Raji (cell line): ENCODE measurements around the gene CAMTA1.

Experiments used
- POLR2A ChIP-seq: IDR thresholded peaks from 2 replicates; pipeline ENCODE4 v1.6.1; 2011; ENCODE audit warnings: low read depth, low read length, control low read depth; ENCODE audit not compliant: insufficient read depth

The CAMTA1 gene

DNA sequence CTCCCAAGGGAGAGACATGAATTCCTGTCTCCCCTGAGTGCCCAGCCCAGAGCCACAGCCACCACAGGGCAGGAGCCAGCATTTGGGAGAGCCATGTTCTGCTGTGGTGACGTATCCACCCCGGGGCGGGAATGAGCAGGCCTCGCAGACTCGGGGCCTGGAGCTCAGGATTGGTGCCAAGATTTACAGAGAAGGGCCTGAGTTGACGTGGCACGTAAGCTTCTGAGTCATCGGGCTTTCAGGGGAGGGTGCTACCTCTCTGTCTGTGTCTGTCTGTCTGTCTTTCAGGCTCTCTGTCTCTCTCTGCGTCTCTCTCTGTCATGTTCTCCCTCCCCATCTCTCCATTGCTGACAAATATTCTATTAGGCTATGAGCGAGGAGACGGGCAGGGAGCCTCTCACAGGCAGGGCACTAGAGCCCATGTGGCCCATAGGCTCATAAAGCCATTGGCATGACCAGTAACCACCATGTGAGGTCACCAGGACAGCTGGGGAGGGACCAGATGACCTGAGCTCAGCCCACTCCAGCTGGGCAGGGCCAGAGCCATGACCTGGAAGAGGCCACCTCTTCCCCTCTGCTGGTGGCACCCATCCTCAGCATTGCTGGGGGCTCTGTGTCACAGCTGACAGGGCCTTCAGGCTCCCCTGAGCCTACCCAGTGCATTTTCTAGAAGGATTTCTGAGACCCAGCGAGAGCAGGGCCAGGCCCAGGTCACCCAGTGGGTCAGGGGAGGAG is 685.8 kb downstream of the CAMTA1 start:
- no peak for TF ChIP-seq POLR2A

DNA sequence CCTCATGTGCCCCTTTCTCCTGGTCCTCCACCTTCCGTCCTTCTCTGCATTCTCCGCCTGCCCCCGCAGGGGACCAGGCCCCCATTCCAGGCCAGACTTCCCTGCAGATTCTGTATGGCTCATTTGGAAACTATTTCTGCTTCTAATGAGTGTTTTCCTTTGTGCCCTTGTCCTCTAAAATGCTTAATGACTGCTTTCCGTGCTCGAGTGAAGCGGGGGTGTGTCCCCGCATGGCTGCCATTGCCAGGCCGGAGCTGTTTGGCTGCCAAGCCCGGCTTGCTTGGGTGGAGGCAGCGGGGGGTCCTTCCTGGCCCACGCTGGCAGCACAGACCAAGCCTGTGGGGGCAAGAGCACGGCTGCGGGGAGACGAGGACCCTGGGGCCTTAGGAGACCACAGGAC is 686.6 kb downstream of the CAMTA1 start:
- TF ChIP-seq POLR2A = no peak

DNA sequence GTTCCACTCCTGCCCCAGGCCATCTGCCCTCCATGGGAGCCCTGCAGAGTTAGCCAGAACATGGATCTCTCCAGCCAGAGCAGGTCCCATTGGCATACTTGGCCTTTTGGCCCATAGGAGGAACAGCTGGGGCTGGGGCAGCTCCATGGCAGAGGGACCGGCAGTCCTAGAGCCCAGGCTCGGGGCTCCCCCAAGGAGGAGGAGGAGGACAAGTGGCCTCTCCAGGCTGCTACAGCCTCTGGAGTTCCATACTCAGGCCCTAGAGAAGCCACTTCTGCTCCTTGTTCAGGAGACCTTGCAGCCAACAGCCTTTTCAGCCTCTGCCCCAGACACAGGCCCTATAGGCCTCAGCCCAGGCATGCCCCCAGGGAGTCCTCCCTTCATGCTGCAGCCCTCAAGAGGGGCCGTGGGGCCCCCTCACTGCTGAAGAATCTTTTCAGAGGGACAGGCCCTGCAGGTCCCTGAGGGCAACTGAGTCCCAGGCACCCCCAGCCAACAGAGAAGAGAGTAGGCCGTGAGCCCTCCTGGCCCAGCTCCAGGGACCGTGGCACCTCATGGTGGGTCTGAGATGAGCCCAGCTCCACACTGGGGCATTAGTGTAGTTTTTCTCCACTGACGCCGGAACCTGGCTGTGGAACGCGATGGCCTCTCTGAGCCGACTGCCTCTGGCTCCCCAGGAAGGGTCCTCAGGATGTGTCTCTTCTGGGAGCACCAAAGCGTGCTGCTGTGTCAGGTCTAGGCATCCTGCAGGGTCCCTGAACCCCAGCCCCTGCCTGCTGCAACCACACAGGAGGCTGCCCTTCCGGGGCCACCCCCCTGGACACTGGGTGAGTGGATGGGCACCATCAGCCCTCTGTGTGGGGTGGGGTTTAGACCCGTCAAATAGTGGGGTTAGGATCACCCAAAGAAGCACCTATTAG is 688.2 kb downstream of the CAMTA1 start:
- no peak for TF ChIP-seq POLR2A

DNA sequence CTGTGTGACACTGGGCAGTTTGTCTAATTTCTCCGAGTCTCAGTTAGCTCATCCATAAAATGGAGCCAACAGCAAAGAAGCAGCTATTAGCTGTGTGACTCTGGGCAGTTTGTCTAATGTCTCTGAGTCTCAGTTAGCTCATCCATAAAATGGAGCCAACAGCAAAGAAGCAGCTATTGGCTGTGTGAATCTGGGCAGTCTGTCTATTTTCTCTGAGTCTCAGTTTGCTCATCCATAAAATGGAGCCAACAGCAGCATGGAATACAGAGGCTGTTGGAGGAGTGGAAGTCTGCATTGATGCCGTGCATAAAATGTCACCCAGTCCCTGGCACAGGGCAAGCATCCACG is 688.9 kb downstream of the CAMTA1 start:
- no peak for TF ChIP-seq POLR2A

DNA sequence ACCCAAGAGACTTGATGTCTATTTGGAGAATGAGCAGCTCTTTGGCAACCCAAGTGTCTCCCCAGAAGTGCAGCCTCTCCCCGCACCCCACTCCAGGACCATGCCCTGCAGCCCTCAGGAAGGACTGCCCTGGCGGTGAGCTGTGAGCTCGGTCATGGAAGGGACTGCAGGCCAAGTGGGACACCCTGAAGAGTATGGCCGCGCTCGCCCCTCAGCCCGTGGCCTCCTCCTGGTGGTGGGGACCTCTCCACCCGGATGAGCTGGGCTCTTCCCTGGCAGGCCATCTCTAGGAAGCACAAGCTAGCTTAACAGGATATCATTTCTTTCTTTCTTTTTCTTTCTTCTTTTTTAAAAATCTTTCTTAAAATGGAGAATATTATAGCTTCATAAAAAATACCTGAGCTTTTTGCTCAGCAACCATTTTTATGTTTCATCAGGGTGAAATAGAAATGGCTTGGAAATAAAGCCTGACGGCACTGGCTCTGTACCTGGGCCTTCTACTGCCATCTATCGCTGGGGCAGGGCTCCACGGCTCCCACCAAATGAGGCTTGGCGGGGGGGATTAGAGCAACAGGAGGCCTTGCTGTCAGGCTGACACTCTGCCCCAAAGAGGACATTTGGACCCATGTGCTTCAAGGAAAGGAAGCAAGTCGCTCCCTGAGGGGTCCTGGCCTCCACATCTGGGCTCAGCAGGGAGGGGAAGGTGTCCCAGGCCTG is 689.7 kb downstream of the CAMTA1 start:
- no peak for TF ChIP-seq POLR2A

DNA sequence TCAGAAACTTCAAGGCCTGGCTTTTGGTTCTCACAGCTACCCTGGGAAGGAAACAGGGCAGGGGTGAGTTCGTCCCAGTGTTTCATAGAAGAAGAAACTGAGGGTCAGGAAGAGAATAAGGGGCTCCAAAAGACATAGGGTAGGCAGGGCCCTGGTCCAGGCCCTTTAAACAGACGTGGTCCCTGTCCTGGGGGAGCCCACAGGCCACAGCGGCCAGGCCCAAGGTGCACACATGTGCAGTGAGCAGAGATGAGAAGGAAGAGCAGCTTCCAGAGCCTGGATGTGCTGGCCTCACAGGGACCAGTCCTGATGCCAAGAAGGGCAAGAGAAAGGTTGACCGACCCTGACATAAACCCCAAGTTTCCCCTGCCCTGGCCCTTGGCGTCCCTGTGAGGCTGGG is 690.4 kb downstream of the CAMTA1 start:
- no peak for TF ChIP-seq POLR2A

DNA sequence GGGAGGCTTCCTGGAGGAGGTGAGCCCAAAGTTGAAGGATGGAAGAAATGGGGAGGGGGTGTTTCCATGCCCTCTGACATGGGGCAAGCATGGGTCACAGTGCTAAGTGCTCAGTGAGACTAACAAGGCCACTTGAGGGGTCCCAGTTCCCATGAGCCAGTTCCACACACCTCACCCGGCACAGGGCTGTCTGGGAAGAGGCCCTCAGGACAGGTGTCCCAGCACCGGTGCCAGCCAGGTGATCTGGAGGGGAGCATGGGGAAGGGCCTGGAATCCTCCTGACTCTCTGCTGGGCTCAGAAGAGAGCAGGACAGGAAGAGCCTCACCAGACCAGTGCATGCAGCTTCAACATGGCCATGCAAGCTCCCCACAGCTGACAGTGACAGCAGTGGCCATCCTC is 691.1 kb downstream of the CAMTA1 start:
- TF ChIP-seq POLR2A = no peak

DNA sequence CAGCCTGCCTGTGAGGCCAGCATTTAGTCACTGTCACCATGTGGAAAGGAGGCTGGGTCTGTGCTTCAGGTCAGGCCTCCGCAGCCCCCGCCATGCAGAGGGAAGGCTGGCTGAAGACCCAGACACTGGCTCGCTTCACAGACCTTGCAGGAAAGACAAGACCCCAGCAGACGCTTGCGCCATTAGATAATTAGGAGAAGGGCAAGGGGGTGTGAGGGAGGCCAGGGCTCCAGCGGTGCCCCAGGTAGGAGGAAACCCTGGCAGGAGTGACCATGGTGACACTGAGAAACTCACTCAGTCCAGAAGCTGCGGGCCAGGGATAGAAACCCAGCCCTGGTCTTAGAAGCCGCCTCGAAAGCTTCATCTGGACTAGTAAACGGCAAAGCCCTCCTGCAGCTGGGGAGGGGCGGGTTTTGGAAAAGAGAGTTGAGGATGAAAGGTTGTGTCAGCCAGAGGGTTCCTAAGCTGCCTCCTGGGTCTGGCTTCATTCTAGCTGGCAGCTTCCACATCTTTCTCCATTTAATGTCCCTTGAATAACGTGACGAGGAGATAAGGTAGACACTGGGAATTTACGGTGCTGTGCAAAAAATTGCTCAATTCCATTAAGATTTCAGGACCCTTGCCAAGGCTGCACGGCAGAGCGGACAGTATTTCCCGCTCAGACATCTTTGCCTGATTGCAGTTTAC is 691.8 kb downstream of the CAMTA1 start:
- no peak for TF ChIP-seq POLR2A

DNA sequence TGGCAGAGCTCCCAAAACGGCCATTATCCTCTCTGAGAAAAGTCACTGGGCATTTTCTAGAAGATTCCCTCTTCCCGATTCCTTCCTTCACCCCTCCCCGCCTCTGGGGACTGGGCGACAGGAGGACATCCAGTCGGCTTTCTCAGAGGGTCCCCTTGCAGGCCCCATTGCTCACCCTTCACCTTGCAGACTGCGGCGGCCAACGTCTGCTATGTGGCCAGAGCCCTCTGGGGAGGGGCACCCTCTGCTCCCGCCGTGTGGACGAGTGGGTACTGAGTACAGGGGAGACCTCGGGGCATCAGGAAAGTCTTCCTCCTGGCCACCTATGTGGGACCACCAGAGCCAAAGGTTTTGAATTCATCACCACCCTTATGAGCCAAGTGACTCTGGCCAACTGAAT is 692.3 kb downstream of the CAMTA1 start:
- no peak for TF ChIP-seq POLR2A

DNA sequence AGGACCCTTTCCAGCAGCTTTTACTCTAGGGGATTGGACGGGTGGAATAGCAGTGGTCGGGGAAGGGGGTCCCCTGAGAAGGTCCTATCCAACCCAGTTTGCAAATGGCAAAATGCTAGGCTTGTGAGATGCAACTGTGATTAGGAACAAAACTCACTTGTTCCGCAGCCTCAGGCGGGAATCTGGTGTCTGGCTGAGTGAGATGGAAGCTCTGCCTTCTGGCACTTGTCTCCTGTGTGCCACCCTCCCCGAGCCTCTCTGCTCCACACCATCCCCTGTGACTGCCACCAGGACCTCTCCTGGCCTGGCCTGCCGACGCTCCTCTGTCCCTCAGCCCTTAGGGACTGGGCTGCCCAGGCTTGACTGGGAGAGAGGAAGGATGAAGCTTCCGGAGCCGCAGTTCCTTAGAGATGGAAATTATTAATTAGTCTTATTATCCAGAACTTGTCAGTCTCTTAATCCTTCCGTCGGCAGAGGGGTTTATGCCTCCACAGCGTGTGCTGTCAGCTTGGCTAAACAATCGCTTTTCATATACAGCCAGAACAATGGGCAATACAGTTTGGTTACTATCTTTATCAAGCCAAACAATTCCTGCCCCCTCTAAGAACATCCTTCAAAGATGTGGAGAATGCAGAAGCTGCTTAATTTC is 693.0 kb downstream of the CAMTA1 start:
- TF ChIP-seq POLR2A = no peak

DNA sequence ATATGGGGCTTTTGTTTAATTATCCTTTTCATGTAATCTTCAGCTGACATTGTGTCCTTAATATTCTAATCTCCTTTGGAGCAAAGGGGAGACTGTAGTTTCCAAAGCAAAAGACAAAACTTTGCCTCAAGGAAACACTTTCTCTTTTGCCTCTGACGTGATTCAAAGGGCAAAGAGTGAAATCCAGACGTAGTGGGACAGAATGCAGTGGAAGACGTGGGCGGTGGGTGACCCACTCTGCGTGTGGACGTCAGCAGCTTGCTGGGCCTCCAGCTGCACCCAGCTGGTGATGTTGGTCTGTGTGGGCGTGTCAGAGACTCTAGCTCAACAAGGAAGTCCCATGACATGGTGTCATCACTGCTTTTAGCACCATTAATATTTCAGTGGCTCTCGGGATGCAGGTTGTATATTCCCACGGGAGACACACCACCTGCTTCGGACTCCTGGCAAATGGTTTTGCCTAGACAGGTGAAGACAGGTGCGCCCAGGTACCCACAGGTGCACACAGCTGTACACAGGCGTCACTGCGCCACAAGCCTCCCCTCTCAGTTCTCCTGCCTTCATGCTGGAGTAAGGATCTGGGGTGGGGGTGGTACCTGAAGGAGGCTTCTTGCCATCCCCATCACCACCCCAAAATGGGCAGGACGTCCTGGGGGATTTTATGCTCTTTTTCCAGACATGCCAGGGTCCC is 693.7 kb downstream of the CAMTA1 start:
- TF ChIP-seq POLR2A = no peak

DNA sequence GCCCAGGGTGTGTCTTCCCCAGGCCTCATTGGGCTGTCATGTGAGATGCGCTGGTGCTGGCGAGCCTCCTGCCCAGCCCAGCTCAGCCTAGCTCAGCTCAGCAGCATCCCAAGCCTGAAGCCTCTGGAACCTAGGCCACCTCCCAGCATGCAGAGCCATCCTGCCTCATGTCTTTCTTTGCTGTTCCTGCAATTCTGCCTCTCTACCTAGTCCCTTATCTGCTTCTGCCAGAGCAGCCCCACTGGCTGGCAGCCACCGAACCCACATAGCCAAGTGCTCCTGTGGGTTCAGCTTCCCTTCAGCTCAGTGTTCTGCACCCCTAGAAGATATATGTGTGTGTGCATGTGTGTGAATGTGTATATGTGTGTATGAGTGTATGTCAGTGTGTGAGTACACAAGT is 694.3 kb downstream of the CAMTA1 start:
- no peak for TF ChIP-seq POLR2A

DNA sequence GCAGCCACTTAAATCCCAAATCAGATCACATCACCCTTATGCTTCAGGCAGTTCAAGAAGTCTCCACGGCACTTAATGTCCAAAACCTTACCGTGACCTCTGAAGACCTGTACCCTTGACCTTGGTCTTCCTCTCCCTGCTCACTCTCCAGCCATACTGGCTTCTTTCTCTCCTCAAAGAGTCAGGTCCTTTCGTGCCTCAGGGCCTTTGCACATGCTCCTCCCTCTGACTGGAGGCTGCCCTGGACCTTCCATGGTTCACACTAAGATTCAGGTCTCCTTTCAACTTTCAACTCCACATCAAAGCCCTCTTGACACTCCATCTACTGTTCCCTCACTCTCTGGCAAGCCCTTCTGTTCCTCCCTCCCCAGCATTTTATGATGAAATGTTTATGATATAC is 695.9 kb downstream of the CAMTA1 start:
- no peak for TF ChIP-seq POLR2A

DNA sequence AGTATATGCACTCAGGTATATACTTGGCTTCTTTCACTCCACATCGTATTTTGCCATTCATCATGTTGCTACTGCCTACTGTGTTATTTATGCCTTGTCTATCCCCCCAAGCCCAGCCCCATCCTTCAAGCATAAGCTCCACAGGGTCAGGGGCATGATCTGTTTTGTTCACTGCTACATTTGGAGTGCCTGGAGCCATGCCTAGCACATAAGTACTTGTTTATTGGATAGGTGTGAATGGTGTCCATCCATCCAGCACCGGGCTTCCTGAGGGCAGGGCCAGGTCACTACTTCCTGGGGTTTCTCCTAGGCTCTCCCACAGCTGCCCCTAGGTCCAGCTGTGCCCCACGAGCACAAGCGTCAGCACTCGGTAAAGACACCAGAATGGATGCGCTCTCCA is 696.8 kb downstream of the CAMTA1 start:
- no peak for TF ChIP-seq POLR2A
